ENCODE results near the gene ANKFN1.

ANKFN1 gene

DNA sequence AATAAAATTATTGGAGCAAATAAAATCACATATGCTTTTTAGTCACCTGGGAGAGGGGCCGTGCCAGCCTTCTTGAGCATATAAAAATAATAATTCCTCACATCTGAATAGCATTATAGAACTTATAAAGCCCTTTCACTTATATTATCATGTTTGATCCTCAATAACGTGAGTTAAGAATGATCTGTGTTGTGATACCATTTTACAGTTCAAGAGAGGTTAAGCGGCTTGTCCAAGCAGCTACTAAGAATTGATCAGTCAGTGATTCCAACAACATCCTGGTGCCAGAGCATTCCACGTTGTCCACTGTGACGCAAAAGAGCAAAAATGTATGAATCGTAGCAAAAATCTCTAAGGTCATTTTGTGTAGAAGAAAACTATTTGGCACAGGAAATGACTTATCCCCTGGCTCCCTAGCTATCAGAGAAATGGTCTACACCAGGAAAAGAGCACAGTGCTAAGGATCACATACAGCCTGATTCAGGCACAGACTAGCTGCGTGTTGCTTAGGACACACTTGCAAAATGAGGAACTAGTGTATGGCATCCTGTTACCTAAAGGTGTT is 33.0 kb downstream of the ANKFN1 start:
- Mint-ChIP-seq H3K4me1 (no peaks in the 10 kb centered on the region), H3K27ac (no peak overlapping the region), H3K4me3 (no peak overlapping the region), H3K27me3 (peaks cover 7% of the 10 kb centered on the region), H3K36me3 (no peaks in the 10 kb centered on the region), H3K9me3 (no peaks in the 10 kb centered on the region)

- Mint-ChIP-seq H3K4me1 (peaks cover 9% of the 10 kb centered on the region), H3K27me3 (peaks cover 2% of the 10 kb centered on the region), H3K27ac (no peak overlapping the region), H3K36me3 (no peaks in the 10 kb centered on the region), H3K9me3 (no peaks in the 10 kb centered on the region), H3K4me3 (no peak overlapping the region)
Observed at GRCh38 chr17:56203430-56203829, 50.2 kb downstream of the ANKFN1 start.

DNA sequence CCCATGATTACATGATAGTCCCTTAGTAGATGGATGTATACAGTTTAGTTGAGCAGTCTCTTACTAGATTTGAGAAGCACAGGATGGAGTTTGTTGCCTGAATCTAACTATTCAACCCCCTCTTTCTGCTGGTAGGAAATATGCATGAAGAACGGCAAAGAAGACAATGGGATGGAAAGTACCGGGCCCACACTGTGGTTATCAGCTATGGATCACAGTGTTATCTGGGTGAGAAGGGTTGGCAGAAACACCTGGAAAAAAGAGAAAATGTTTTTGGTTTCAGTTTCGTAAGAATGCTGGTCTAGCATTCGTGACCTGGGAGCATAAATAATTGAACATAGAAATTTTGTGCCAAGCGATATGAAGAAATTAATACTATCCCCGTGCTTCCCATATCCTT is 53.1 kb downstream of the ANKFN1 start:
- peaks cover 5% of the 10 kb centered on the region for H3K27me3 Mint-ChIP-seq
- H3K4me1 Mint-ChIP-seq, result peaks cover 9% of the 10 kb centered on the region
- peaks cover 4% of the 10 kb centered on the region for H3K9me3 Mint-ChIP-seq
- no peak overlapping the region for H3K4me3 Mint-ChIP-seq
- no peak overlapping the region for H3K27ac Mint-ChIP-seq
- no peaks in the 10 kb centered on the region for H3K36me3 Mint-ChIP-seq

DNA sequence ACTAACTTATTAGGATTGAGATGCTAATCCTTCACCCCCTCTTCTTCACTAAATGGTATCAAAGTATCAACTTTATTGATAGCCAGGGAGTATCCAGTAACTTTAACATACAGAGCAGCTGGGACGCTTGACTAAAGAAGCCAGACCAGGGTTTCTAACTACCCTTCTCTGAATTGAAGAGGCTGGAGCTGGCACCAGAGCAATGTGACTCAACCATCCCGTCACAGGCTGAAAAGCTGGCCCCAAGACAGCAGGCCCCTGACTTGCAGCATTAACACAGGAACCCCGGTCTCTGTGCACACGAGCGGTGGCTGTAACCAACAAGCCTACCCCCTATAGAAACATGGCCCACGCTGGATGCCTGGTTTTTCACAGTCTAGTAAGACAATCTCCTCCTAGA is 59.8 kb downstream of the ANKFN1 start:
- Mint-ChIP-seq H3K4me3 (no peak overlapping the region), H3K36me3 (no peaks in the 10 kb centered on the region), H3K4me1 (no peaks in the 10 kb centered on the region), H3K9me3 (peaks cover 4% of the 10 kb centered on the region), H3K27me3 (peaks cover 15% of the 10 kb centered on the region), H3K27ac (no peak overlapping the region)

DNA sequence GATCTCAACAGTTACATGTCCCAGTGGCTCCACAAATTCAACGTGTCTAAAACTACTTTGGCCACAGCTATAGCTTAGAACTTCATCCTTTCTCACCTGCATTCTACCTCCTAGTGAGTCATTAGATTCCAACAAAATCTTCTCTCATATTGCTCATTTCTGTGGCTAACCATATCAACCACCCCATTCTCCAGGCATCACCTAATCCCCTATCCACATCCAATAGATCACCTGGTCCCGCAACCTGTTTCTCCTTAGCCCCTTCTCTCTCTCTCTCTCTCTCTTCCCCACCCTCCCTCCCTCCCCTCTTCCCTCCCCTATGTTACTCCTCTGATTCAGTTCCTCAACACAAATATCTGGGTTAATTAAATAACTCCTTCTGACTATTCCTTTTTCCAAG is 64.6 kb downstream of the ANKFN1 start:
- H3K27me3 Mint-ChIP-seq, result peaks cover 10% of the 10 kb centered on the region
- H3K27ac Mint-ChIP-seq, result no peak overlapping the region
- H3K36me3 Mint-ChIP-seq, result no peaks in the 10 kb centered on the region
- H3K4me1 Mint-ChIP-seq, result no peaks in the 10 kb centered on the region
- H3K4me3 Mint-ChIP-seq, result no peak overlapping the region
- H3K9me3 Mint-ChIP-seq, result no peaks in the 10 kb centered on the region

DNA sequence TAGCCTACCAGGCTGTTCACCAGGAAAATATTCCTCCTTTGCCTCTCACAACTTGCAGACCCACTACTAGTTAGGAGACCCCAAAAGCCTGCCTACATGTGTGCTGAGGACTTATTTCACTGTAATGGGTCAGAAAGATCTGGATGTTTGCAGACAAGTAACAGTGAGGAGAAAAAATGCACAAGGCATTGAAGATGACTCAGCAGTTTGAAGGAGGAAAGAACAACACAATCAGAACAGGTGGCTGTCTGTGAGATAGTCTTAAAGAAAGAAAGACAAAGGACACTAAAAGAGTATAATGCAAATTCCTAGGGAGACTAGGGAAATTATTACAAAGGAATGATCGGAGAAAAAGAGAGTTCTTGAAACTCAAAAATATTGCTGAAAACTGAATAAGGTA is 69.0 kb downstream of the ANKFN1 start:
- Mint-ChIP-seq H3K9me3 (no peaks in the 10 kb centered on the region), H3K27ac (no peak overlapping the region), H3K36me3 (no peaks in the 10 kb centered on the region), H3K4me3 (no peak overlapping the region), H3K27me3 (peaks cover 8% of the 10 kb centered on the region), H3K4me1 (no peaks in the 10 kb centered on the region)

GRCh38 chr17:56230660-56231059 is 77.4 kb downstream of the ANKFN1 start:
- Mint-ChIP-seq H3K9me3 (no peaks in the 10 kb centered on the region), H3K4me1 (no peaks in the 10 kb centered on the region), H3K4me3 (no peak overlapping the region), H3K27me3 (peaks cover 1% of the 10 kb centered on the region), H3K36me3 (no peaks in the 10 kb centered on the region), H3K27ac (no peak overlapping the region)

GRCh38 chr17:56231252-56231651 is 78.0 kb downstream of the ANKFN1 start:
- Mint-ChIP-seq H3K4me3 (no peak overlapping the region), H3K9me3 (no peaks in the 10 kb centered on the region), H3K27ac (no peak overlapping the region), H3K27me3 (peaks cover 1% of the 10 kb centered on the region), H3K36me3 (no peaks in the 10 kb centered on the region), H3K4me1 (no peaks in the 10 kb centered on the region)

- Mint-ChIP-seq H3K36me3 (no peaks in the 10 kb centered on the region), H3K9me3 (no peaks in the 10 kb centered on the region), H3K4me1 (no peaks in the 10 kb centered on the region), H3K27ac (no peak overlapping the region), H3K4me3 (no peak overlapping the region), H3K27me3 (peaks cover 1% of the 10 kb centered on the region)
Observed at GRCh38 chr17:56231693-56232092, 78.4 kb downstream of the ANKFN1 start.

DNA sequence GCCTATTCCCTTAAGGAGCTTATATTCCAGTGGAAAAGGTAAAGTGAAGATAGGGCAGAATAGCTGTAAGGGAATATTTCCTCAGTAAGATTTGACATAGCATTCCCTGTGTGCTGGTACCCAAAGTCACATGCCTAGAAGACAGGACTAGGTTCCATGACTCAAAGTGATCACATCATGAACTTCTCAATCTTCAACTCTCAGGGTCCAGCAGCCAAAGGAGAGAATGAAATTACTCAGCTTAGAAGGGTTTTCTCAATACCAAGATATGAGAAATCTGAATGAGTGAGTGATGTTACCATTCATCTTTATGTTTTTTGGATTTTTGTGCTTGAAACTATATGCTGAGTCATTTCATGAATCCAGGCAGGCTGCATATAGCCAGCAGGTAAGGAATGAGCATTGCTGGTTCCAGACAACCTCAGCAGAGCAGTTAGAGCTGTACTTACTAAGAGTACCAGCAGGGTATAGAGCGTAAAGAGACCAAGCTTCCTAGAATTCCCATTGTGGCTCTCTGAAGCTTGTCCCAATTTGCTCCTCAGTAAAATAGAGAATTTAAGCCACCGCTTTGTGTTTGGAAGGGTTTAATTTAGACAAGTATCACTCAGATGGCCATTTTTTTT is 91.1 kb downstream of the ANKFN1 start:
- no peaks in the 10 kb centered on the region for H3K9me3 Mint-ChIP-seq
- H3K4me1 Mint-ChIP-seq, result no peaks in the 10 kb centered on the region

GRCh38 chr17:56247816-56248215 is 94.5 kb downstream of the ANKFN1 start:
- Mint-ChIP-seq H3K4me1 (no peaks in the 10 kb centered on the region), H3K9me3 (no peaks in the 10 kb centered on the region), H3K36me3 (no peaks in the 10 kb centered on the region), H3K27me3 (peaks cover 13% of the 10 kb centered on the region), H3K4me3 (no peak overlapping the region), H3K27ac (no peak overlapping the region)

More for the DNA sequence above, 91.1 kb downstream of the ANKFN1 start:
- H3K27ac Mint-ChIP-seq, result no peak overlapping the region
- no peaks in the 10 kb centered on the region for H3K36me3 Mint-ChIP-seq
- peaks cover 19% of the 10 kb centered on the region for H3K27me3 Mint-ChIP-seq
- no peak overlapping the region for H3K4me3 Mint-ChIP-seq

GRCh38 chr17:56257075-56257474 is 103.8 kb downstream of the ANKFN1 start:
- no peaks in the 10 kb centered on the region for H3K27me3 Mint-ChIP-seq
- no peak overlapping the region for H3K27ac Mint-ChIP-seq
- no peaks in the 10 kb centered on the region for H3K36me3 Mint-ChIP-seq
- H3K4me1 Mint-ChIP-seq, result no peaks in the 10 kb centered on the region
- no peaks in the 10 kb centered on the region for H3K9me3 Mint-ChIP-seq
- no peak overlapping the region for H3K4me3 Mint-ChIP-seq

DNA sequence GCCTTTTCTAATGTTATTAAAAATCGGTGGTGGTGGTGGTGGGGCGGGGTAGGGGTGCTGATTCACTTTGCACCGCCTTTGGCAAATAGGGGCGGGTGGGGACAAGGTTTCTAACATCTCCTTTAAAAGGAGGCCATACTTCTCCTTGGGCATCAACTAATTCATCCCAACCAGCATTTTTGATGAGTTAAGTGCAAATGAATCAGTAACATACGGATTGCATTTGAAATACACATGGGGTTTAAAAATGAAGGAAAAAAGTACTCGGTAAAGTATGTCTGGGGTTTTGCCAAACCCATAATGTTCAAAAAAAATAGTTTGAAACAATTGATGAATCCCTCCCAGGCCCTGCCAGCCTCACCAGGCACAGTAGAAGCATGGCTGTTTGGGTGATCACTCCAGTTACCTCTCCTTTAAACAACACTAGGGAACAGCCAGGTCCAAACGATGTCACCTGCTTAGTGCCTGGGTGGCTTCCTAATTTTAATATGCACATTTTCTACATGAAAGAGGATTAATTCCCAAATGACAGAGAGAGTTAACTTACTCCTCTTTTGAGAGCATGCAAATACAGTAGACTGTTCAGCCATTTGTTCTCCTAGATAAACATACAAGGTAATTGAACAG is 107.2 kb downstream of the ANKFN1 start:
- no peak overlapping the region for H3K4me3 Mint-ChIP-seq
- no peak overlapping the region for H3K27ac Mint-ChIP-seq
- H3K27me3 Mint-ChIP-seq, result peaks cover 2% of the 10 kb centered on the region
- H3K36me3 Mint-ChIP-seq, result no peaks in the 10 kb centered on the region
- H3K9me3 Mint-ChIP-seq, result no peaks in the 10 kb centered on the region
- no peaks in the 10 kb centered on the region for H3K4me1 Mint-ChIP-seq

- no peaks in the 10 kb centered on the region for H3K36me3 Mint-ChIP-seq
- H3K27ac Mint-ChIP-seq, result no peak overlapping the region
- H3K27me3 Mint-ChIP-seq, result peaks cover 2% of the 10 kb centered on the region
- H3K4me3 Mint-ChIP-seq, result no peak overlapping the region
- no peaks in the 10 kb centered on the region for H3K9me3 Mint-ChIP-seq
- no peaks in the 10 kb centered on the region for H3K4me1 Mint-ChIP-seq
Observed at GRCh38 chr17:56262803-56263202, 109.5 kb downstream of the ANKFN1 start.

- Mint-ChIP-seq H3K27me3 (peaks cover 2% of the 10 kb centered on the region), H3K4me1 (no peaks in the 10 kb centered on the region)
Observed at GRCh38 chr17:56269556-56270389, 116.5 kb downstream of the ANKFN1 start.

DNA sequence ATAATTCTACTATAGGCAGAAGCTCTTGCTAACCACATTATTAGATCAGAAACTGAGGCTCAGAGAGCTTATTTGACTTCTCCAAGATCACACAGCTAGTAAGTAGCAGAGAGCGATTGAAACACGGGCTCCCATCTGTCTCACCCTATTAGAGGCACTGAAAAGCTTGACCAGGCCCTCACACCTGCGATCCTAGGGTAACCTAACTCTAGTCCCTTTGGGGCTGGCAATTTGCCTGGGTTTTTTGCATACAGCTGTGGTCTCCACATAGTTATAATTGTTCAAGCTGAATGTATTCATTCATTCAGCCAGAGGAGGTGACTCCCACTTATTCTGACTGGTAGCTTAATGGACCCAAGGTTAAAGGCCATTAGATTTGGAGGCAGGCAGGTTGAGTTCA is 121.2 kb downstream of the ANKFN1 start:
- Mint-ChIP-seq H3K36me3 (no peaks in the 10 kb centered on the region), H3K9me3 (no peaks in the 10 kb centered on the region), H3K4me1 (no peaks in the 10 kb centered on the region), H3K27ac (no peak overlapping the region), H3K27me3 (peaks cover 2% of the 10 kb centered on the region), H3K4me3 (no peak overlapping the region)

More at GRCh38 chr17:56269556-56270389, 116.5 kb downstream of the ANKFN1 start:
- H3K9me3 Mint-ChIP-seq, result no peaks in the 10 kb centered on the region
- H3K4me3 Mint-ChIP-seq, result no peak overlapping the region
- H3K27ac Mint-ChIP-seq, result no peak overlapping the region
- no peaks in the 10 kb centered on the region for H3K36me3 Mint-ChIP-seq

Measured in activated naive CD4-positive, alpha-beta T cell treated with anti-CD3 and anti-CD28 coated beads, Interleukin-2, amount 50 U/mL, for 24 hours (primary cell).